Testis (tissue), 2 donors: Measurements from ENCODE around the gene RPRD2.

Experiments
- POLR2A ChIP-seq: fragments of 450-650 bp; IDR thresholded peaks from one replicate; pipeline ENCODE4 v1.6.1; 2017; ENCODE audit warnings: antibody characterized with exemption, mild to moderate bottlenecking, moderate library complexity
- TF ChIP-seq, protein P1 (sequence below), 3 experiments: fragments of 450-650 bp in 2 of 3; fragments of 200-600 bp in 1 of 3; sonication (generic) in 1 of 3; IDR thresholded peaks; one replicate each; pipeline ENCODE4 v1.5.1; 2016 to 2019; ENCODE audit warnings: antibody characterized with exemption in 3 of 3, mild to moderate bottlenecking in 2 of 3, moderate library complexity in 1 of 3

DNA sequence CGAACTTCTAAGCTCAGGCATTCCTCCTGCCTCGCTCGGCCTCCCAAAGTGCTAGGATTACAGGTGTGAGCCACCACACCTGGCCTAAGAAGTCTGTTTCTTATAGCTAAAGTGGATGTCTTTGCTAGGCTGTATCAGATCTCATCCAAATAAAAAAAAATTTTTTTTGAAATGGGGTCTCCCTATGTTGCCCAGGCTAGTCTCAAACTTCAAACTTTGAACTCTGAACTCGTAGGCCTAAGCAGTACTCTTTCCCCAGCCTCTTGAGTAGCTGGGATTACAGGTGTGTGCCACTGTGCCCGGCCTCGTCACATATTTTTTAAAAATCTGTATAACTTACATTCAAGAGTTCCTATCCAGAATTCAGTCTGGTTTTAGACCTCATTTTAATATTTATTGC is 40.5 kb downstream of the RPRD2 start:
- TF ChIP-seq, protein P1, sequence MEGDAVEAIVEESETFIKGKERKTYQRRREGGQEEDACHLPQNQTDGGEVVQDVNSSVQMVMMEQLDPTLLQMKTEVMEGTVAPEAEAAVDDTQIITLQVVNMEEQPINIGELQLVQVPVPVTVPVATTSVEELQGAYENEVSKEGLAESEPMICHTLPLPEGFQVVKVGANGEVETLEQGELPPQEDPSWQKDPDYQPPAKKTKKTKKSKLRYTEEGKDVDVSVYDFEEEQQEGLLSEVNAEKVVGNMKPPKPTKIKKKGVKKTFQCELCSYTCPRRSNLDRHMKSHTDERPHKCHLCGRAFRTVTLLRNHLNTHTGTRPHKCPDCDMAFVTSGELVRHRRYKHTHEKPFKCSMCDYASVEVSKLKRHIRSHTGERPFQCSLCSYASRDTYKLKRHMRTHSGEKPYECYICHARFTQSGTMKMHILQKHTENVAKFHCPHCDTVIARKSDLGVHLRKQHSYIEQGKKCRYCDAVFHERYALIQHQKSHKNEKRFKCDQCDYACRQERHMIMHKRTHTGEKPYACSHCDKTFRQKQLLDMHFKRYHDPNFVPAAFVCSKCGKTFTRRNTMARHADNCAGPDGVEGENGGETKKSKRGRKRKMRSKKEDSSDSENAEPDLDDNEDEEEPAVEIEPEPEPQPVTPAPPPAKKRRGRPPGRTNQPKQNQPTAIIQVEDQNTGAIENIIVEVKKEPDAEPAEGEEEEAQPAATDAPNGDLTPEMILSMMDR (IDR thresholded peaks at IDR 0.05) = no peak
- no peak for TF ChIP-seq POLR2A
